ENCODE measurements around the gene PPM1H.
"Not testable (repeated sequence)": the region's sequence is repeated elsewhere in the genome, so short reads cannot be mapped to it uniquely, and the experiment has no call there.

PPM1H gene, protein sequence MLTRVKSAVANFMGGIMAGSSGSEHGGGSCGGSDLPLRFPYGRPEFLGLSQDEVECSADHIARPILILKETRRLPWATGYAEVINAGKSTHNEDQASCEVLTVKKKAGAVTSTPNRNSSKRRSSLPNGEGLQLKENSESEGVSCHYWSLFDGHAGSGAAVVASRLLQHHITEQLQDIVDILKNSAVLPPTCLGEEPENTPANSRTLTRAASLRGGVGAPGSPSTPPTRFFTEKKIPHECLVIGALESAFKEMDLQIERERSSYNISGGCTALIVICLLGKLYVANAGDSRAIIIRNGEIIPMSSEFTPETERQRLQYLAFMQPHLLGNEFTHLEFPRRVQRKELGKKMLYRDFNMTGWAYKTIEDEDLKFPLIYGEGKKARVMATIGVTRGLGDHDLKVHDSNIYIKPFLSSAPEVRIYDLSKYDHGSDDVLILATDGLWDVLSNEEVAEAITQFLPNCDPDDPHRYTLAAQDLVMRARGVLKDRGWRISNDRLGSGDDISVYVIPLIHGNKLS

DNA sequence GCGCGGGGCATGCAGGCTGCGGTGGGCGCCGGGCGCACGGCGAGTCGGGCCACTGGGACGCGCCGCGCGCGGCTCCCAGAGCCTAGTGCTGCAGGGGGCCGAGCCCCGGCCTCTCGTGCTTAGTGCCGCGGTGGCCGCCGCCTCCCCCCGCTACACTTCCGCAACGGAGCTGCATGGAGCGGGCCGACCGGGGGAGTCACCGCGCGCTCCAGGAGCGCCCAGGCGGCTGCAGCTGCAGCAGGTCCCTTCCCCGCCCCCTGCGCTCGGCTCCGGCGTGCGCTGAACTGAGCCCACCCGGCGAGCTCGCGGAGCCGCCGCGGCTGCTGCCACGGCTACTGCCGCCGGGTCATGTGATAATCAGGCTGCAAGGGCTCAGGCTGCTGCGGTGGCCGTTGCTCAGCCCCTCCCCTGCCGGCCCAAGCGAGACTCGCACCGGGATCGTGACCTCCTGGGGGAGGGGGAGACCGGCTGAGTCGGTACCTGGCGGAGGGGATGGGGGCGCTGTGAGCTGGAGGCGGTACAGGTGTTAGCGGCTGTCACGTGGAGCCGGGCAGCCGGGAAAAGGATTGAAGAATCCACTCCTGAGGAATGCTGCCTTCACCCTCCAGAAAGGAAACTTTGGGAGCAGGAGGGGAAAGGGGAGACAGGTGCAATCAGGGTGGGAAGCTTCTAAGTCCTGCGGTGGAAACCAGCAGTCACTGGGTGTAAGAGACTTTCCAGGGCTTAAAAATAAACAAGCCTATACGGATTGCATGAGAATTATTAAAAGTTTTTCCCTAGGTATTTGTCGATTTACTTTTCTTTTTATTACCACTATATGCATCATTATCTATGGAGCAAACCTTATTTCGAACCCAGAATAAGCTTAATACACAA lies at the start of gene PPM1H:
Gene PPM1H (minus strand): TSS at position 352 of the 876 bp plus-strand sequence. CDS start 414 bp downstream, outside the sequence.
- DNase-seq = peak; percentile 90

DNA sequence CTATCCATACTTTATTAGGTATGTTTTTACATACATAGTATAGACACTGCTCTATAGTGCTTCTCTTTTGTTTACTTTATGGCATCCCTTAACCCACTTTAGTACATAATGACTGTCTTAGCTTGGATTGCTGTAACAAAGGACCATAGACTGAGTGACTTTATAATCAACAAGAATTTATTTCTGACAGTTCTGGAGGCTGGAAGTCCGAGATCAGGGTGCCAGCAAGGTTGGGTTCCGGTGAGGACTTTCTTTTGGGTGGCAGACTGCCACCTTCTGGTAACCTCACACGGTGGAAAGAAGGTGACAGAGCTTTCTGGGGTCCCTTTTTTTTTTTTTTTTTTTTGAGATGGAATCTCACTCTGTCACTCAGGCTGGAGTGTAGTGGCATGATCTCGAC lies 48.6 kb upstream of the PPM1H start:
- peak; percentile 10 for DNase-seq

DNA sequence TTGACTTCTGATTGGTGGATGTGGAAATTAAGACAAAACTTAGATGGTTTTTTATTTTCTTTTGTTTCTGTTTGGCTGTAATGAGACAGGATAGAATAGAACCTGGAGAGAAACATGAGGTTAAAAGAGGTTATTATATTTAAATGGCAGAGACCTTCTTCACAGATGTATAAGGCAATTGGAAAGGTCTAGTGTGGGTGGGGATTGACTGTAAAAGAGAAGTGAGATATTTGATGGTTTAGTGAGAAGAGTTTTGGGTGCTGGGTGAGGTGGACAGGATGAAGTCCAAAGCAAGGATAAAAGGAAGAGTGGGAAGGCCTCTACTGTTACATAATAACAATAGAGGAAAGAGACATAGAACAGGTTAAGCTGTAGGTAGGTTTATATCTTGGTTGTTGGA lies 43.8 kb upstream of the PPM1H start:
- no peak for DNase-seq

DNA sequence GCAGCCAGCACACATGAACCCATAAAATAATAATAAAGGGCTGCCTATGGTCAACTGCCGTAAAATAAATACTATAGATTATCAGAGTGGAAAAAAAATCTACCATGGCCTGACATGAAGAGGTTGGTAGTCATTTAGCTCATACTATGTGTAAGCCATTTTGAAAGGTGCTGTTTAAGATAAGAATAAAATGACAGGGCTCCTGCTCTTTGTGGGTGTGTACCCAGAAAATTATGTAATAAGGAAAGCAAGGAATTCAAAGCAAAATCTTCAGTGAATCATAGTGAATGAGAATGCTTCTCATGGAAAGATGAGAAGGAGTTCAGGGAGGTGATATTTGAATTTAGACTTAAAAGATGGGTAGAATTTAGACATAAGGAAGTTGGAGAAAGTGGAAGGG lies 42.9 kb upstream of the PPM1H start:
- DNase-seq = no peak

DNA sequence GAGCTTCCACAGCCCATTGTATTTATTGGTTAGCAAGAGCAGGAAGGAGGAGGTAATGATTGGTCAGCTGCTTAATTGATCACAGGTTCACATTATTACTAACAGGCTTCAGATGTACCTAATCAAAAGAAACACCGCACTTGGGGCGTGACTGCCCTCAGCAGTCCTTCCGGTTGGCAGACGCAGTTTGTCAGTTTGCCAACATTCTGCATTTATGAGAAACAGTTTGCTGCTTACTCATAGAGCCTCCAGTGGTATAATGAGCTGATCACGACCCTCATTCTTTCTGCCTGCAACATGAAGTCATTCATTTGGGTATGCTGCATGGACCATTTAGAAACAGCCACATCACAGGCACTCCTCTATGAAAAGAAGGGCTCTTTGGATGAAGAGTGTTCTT lies 42.5 kb upstream of the PPM1H start:
- DNase-seq = no peak

DNA sequence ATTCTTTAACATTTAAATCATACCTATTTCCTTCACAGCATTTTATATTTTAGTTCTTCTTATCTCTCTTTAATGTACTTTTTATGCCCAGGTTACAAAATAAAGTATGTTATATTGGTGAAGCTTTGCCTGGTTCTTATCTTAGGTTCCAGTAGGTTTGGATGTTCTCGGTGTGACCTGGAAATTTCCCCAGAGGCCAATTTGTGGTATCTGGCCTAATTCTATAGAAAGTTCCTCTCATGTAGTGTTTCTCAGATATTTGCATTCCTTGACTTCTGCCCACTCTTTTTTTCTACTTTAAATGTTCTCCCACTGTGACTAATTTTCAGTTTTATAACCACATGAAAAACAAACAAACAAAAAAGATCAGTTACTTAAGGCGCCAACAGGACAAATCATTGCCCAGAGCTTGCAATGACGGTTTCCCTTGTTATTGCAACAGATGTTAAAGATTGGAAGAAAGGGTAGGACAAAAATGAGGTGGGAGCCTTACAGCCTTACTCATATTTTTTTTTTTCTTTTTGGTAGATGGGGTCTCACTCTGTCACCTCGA lies 41.2 kb upstream of the PPM1H start:
- DNase-seq = no peak

DNA sequence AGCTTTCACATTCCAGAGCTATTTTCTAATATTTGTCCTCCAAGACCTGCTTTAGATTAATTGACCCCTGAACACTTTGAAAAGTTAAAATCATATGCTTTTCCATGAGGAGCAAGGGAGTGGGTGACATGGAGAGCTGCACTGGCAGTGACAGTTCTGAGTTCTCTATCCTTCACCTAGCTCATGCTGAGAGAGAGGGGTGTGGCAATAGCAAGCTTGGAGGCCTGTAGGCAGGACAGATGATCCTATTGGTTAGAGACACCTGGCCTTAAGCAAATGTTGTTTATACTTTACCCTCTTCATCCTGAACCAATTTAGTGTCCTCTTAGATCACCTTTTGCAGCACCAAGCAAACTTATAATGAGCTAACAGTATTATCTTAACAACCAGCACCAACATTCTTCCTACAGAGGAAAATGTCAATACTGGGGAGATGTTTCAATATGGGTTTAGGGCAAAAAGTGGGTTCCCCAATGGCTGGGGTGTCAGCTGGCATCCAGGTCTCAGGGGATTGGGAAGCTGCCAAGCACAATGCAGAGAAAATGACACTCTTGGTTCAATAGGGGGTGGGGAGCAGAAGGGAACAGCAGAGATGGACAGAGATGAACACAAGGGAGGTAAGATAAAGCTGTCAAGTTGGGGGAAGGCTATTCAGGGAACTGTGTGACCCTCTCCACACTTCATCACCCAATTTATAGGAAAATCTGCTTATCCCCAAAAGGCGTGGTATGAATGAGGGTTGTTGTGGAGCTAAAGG lies 37.0 kb upstream of the PPM1H start:
- DNase-seq = peak; percentile 5

DNA sequence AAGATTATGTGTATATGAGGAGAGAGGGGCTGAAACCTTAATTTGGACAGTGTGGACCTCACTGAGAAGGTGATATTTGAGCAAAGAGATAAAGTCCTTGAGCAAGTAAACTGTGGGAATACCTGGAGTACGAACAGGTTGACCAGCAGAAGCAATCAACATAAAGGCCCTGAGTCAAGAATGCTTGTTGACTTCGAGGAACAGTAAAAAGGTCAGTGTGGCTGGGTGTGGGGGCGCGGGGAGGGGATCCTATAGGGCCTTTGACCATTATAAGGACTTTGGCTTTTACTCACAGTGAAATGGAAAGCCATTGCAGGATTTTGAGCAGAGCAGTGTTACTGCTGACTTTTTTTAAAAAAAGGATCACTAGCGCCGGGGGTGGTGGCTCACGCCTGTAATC lies 34.7 kb upstream of the PPM1H start:
- DNase-seq = no peak

DNA sequence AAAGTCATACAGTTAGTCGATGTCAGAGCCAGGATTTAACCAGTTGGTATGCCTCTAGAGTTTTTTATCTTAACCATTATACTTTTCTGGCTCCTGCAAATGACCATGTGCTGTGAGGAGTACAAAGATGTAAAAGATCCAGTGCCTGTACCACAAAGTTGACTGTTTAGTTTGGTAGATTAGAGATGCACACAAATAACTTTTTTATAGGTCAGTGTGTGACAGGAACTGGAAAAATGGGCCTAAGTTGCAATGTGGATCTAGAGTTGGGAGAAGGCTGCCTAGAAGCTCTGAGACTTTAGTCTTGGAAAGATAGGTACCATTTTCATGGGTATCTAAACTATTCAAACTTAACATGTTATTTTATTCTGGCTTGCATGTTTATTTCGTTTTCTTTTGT lies 32.8 kb upstream of the PPM1H start:
- no peak for DNase-seq

DNA sequence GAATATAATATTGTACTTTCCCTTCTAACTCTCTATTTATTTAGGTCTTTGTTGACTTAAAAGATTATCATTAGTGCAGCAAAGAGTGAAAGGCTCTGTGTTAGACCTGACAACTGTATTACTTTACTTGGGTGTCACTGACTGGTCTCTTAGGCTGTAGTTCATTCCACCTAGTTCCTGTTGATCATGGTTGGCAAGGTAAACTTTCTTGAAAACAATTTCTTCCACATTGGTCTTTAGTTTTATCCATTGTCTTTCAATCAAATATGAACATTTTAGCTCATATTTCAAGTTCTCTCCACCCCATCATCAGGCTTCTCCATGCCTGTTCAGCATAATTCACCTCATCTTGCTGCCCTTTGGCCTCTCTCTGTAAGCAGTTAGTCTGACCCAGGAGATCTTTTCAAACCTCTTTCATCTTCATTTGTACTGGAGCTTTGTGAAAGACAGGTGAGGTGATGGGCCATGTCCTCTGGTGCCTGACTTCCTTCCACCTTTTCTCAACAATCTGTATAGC lies 32.1 kb upstream of the PPM1H start:
- DNase-seq = no peak

DNA sequence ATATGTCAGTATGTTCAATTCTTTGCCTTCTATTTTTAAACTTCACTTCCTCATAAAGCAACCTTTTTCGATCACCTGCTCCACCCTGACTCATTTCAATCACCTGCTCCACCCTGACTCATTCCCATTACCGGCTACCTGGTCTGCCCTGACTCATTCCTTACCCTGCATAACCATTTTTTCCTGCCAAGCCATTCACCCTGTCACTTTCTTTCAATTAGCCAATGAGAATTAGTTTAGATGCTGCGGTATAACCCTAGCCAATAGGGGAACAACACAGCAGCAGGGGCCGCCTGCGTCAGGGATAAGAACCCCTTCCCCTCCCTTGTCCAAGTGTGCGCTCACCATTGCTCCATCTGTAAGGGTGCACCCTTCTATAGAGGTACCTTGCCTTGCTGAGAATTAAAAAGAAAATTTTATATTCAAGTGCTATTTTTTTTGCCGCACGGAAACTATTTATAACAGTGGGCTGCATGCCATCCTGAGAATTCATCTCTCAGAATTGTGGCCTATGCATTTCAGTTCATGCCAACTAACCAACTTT lies 31.6 kb upstream of the PPM1H start:
- not testable (repeated sequence) for DNase-seq

DNA sequence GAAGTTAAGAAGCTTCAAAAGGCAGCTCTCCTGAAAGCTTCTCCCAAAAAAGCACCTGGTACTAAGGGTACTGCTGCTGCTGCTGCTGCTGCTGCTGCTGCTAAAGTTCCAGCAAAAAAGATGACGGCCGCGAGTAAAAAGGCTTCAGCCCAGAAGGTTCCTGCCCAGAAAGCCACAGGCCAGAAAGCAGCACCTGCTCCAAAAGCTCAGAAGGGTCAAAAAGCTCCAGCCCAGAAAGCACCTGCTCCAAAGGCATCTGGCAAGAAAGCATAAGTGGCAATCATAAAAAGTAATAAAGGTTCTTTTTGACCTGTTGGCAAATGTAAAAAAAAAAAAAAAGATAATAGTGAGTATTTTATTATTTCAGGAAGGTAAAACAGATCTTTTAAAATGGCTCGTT lies 30.8 kb upstream of the PPM1H start:
- DNase-seq = not testable (repeated sequence)

DNA sequence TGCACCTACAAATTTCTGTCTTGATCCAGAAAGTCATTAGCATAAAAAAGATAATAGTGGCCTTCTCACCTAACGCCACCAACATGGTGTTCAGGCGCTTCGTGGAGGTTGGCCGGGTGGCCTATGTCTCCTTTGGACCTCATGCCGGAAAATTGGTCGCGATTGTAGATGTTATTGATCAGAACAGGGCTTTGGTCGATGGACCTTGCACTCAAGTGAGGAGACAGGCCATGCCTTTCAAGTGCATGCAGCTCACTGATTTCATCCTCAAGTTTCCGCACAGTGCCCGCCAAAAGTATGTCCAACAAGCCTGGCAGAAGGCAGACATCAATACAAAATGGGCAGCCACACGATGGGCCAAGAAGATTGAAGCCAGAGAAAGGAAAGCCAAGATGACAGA lies 30.3 kb upstream of the PPM1H start:
- not testable (repeated sequence) for DNase-seq

DNA sequence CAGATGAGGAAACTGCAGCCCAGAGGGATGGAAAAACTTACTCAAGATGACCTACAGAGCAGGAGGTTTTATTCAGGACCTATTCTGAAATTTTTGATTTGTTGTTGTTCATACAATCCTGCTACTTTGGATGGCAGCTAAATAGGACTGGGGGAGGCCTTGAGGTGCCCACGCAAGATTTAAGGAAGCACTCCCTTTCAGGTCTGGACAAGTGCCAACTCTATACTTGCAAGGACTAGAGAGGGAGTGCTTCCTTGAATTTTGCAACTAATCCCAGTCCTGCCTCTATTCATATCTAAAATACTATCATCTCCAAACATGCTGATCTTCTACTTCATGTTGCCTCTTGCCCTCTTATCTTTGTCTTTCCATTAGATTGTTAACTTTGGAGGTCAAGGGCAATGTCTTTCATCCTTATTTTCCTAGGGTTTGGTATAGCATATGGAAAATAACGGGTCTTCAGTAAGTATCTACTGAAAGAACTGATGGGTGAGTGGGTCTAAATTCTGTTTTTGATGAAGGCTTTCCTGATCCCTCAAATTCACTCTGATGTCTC lies 28.6 kb upstream of the PPM1H start:
- DNase-seq = no peak

DNA sequence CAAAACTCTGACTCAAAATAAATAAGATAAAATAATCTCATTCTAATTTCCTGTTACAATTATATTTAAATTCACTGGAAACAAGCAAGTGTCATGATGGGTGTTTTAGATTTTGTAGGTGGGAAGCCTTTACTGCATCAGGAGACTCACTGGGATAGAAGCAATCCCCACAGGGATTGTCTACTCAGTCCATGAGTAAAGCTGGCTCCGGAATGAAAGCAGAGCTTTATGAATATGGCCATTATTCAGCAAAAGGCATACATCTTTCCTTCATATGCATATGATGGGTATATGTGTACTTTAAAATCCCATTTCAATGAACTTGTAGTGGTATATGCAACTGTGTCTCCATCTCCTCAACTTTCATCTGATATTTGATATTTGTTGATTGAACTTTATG lies 25.4 kb upstream of the PPM1H start:
- no peak for DNase-seq

DNA sequence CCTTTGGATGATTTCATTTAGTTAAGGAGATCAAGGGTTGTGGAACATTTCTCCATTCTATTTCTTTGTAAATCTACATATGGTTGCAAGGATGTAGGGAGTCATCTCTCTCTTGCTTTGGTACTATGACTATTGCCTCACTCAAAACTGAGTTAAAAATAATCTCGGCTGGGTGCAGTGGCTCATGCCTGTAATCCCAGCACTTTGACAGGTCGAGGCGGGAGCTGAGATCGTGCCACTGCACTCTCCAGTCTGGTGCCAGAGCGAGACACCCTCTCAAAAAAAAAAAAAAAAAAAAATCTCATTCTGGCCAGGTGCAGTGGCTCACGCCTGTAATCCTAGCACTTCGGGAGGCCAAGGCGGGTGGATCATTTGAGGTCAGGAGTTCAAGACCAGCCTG lies 24.8 kb upstream of the PPM1H start:
- no peak for DNase-seq

DNA sequence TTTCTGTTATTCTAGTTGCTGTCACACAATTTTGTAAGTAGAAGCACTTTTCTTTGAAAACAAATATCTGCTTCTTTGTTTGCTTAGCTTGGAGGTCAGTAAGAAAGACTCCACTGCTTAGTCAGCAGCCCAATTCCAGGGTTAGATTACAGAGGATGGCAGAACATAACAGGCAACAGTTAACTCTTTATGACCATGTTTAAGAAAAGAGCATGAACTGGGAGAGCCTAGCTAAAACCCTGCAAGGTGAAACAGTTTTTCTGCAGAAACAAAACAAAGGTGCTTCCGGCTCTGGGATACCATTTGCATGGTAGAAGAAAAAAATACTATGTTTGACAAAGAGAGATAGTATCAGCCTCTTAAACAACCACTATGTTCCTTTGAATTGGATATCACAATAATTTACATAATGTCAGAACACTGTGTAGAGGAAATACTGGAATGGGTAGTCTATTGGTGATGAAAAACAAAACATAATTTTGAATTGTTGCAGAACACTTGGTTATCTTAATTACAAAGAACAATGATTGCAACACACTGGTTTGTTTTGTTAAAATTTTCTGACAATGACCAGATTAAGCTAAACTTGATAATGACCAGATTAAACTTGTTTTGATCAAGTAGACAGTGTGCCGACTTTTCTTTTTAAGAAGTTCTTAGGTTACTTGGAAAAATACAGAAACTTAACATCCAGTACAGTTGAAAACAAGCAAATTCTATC lies 22.4 kb upstream of the PPM1H start:
- no peak for DNase-seq

DNA sequence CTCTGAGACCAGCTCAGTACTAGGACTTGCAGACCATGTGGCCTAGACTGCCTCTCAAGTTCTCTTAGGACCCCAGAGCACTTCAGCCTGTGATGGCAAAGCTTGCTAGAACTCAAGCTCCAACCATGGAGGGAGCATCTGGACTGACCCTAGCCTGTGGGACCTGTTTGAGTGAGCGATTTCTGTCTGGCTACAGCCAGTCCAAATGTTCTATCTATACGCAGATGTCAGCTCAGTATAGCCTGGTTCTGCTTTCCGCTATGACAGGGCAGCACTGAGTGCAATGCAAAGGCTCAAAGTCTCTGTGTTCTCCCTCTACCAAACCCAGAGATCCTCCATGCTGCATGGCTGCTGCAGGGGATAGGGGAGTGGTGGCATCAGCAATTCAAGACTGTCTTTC lies 20.7 kb upstream of the PPM1H start:
- no peak for DNase-seq

DNA sequence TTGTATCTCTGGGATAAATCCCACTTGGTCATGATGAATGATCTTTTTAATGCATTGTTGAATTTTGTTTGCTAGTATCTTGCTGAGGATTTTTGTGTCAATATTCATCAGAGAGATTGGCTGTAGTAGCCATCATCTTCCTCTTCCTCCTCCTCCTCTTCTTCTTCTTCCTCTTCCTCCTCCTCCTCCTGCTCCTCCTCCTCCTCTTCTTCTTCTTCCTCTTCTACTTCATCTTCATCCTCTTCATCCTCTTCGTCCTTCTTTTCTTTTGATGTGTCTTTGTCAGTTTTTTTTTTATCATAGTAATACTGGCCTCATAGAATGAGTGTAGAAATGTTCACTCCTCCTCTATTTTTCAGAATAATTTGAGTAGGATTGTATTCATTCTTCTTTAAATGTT lies 15.4 kb upstream of the PPM1H start:
- DNase-seq = no peak

DNA sequence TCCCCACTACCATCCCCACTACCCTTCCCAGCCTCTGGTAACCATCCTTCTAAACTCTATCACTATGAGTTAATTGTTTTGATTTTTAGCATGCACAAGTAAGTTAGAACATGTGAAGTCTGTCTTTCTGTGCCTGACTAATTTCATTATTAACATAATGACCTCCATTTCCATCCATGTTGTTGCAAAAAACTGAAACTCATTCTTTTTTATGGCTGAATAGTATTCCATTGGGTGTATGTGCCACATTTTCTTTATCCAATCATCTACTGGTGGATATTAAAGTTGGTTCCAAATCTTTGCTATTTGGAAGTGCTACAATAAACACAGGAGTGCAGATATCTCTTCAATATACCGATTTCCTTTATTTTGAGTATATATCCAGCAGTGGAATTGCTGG lies 13.2 kb upstream of the PPM1H start:
- DNase-seq = no peak

DNA sequence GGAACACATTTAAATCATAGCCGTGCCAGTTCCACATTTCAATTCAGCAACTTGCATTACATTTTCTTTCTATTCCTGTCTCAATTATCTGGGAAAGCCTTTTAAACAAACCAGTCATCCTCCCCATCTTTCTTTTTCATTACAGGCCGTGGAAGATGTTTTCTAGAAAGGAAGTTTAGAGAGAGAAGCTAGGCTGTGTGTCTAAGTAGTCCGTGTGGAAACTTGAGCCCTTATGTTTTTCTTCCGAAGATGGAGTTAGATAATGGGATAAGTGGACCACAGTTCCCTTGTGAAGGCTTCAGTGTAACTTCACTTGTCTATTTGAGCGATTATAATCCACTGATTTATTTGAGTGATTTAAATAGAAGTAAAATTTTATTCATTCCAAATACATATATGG lies 12.4 kb upstream of the PPM1H start:
- DNase-seq = no peak

Data from COR-L47 (cell line).